ENCODE measurements around the gene METTL17.

GRCh38 chr14:21032326-21033132 is 42.7 kb downstream of the METTL17 start:
- TF ChIP-seq, protein P1, sequence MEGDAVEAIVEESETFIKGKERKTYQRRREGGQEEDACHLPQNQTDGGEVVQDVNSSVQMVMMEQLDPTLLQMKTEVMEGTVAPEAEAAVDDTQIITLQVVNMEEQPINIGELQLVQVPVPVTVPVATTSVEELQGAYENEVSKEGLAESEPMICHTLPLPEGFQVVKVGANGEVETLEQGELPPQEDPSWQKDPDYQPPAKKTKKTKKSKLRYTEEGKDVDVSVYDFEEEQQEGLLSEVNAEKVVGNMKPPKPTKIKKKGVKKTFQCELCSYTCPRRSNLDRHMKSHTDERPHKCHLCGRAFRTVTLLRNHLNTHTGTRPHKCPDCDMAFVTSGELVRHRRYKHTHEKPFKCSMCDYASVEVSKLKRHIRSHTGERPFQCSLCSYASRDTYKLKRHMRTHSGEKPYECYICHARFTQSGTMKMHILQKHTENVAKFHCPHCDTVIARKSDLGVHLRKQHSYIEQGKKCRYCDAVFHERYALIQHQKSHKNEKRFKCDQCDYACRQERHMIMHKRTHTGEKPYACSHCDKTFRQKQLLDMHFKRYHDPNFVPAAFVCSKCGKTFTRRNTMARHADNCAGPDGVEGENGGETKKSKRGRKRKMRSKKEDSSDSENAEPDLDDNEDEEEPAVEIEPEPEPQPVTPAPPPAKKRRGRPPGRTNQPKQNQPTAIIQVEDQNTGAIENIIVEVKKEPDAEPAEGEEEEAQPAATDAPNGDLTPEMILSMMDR (IDR thresholded peaks at IDR 0.05; ENCODE audit: insufficient read depth, low read length) = no peak
- TF ChIP-seq GABPA (IDR thresholded peaks at IDR 0.05; ENCODE audit: low read depth) (no peak), POLR2AphosphoS5 (IDR thresholded peaks at IDR 0.05; ENCODE audit: low read depth) (no peak)
